Measurements from ENCODE around the gene PLEKHG5. TPM values are rescaled to one million over a fixed set of nuclear protein-coding genes. Genes with fewer than 3 reads are reported as not detected.
A peak's percentile ranks its signal among the peaks of the same experiment; 100 is the strongest.
"Not testable (repeated sequence)": the region's sequence is repeated elsewhere in the genome, so short reads cannot be mapped to it uniquely, and the experiment has no call there.

Gene PLEKHG5
- total RNA-seq, 4 donors from 2014 or later: 5.8 to 18.1 (median 12.0) TPM

DNA sequence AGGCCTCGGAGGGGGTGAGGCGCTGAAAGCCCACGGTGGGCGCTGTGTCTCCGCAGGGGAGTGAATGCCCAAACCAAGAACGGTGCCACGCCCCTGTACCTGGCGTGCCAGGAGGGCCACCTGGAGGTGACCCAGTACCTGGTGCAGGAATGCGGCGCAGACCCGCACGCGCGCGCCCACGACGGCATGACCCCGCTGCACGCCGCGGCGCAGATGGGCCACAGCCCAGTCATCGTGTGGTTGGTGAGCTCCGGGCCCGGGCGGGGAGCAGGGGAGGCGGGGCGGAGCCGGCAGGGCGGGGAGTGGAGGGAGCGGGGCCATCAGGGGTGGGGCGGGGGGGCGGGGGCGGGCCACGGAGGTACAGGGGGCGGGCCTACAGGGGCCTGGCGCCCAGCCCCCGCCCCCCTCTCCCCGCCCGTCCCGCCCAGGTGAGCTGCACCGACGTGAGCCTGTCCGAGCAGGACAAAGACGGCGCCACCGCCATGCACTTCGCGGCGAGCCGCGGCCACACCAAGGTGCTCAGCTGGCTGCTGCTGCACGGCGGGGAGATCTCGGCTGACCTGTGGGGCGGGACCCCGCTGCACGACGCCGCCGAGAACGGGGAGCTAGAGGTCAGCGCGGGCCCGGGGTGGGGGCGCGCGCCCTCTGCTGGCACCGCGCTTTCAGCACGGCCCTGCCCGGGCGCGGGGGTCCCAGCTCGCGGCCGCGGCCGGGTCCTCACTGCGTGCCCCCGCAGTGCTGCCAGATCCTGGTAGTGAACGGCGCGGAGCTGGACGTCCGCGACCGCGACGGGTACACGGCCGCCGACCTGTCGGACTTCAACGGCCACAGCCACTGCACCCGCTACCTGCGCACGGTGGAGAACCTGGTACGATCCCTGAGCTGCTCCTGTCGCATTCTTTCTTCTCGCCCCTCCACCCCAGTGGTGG is 51.0 kb downstream of the PLEKHG5 start:
- peak overlapping the region; percentile 6 to 45 (median 32) for H3K4me3 ChIP-seq
- 18% methylated on average over 29 of the region's 101 CpGs for WGBS
- DNase-seq (ENCODE audit: extremely low spot score): no peak
- TF ChIP-seq POLR2A (IDR thresholded peaks at IDR 0.05; ENCODE audit: low read depth): no peak
- TF ChIP-seq, protein P1, sequence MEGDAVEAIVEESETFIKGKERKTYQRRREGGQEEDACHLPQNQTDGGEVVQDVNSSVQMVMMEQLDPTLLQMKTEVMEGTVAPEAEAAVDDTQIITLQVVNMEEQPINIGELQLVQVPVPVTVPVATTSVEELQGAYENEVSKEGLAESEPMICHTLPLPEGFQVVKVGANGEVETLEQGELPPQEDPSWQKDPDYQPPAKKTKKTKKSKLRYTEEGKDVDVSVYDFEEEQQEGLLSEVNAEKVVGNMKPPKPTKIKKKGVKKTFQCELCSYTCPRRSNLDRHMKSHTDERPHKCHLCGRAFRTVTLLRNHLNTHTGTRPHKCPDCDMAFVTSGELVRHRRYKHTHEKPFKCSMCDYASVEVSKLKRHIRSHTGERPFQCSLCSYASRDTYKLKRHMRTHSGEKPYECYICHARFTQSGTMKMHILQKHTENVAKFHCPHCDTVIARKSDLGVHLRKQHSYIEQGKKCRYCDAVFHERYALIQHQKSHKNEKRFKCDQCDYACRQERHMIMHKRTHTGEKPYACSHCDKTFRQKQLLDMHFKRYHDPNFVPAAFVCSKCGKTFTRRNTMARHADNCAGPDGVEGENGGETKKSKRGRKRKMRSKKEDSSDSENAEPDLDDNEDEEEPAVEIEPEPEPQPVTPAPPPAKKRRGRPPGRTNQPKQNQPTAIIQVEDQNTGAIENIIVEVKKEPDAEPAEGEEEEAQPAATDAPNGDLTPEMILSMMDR (IDR thresholded peaks at IDR 0.05): peak in 1 of 3 experiments; percentile 38
- peaks cover 0 to 11% (median 10%) of the 10 kb centered on the region in 4 donors for H3K4me1 ChIP-seq
- peaks cover 0 to 92% (median 27%) of the 10 kb centered on the region in 4 donors for H3K27me3 ChIP-seq
- no peaks in the 10 kb centered on the region for H3K36me3 ChIP-seq
- intact Hi-C loops (cut with DNase I): no loop called here
- no peak overlapping the region for H3K27ac ChIP-seq (replicated peaks in 1 of 4)
- no peaks in the 10 kb centered on the region for H3K9me3 ChIP-seq

DNA sequence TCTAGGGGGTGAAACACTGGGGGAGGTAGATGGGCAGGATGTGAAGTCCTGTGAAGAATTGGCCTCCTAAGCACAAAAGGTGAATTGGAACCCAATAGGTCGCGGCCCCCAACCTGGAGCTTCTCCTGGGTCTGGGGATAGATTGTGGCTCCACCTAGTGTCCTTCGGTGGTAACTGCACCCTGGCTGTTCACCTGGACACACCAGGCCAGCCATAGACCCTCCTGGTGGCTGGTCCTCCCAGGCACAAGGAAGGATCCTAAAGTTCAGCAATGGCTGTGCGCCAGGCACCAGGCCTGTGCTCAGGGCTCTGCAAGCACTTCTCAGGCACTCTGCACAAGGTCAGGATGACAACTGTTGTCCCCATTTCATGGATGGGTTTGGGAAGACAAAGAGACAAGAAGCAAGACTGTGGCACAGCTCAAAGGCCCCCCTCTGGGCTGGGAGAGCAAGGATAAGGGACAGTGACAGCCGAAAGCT is 53.4 kb downstream of the PLEKHG5 start:
- no peak overlapping the region for H3K27ac ChIP-seq (replicated peaks in 1 of 4)
- 20% methylated on average over 1 of the region's 5 CpGs for WGBS
- no peaks in the 10 kb centered on the region for H3K9me3 ChIP-seq
- H3K27me3 ChIP-seq: peaks cover 0 to 72% (median 27%) of the 10 kb centered on the region in 4 donors
- H3K36me3 ChIP-seq: no peaks in the 10 kb centered on the region
- no peak overlapping the region for H3K4me3 ChIP-seq
- H3K4me1 ChIP-seq: peaks cover 0 to 11% (median 10%) of the 10 kb centered on the region in 4 donors
- intact Hi-C loops (cut with DNase I): no loop called here
- DNase-seq (ENCODE audit: extremely low spot score): no peak
- TF ChIP-seq POLR2A (IDR thresholded peaks at IDR 0.05; ENCODE audit: low read depth): no peak
- TF ChIP-seq, protein P1 (IDR thresholded peaks at IDR 0.05): peak; percentile 75 to 96 (median 84)

DNA sequence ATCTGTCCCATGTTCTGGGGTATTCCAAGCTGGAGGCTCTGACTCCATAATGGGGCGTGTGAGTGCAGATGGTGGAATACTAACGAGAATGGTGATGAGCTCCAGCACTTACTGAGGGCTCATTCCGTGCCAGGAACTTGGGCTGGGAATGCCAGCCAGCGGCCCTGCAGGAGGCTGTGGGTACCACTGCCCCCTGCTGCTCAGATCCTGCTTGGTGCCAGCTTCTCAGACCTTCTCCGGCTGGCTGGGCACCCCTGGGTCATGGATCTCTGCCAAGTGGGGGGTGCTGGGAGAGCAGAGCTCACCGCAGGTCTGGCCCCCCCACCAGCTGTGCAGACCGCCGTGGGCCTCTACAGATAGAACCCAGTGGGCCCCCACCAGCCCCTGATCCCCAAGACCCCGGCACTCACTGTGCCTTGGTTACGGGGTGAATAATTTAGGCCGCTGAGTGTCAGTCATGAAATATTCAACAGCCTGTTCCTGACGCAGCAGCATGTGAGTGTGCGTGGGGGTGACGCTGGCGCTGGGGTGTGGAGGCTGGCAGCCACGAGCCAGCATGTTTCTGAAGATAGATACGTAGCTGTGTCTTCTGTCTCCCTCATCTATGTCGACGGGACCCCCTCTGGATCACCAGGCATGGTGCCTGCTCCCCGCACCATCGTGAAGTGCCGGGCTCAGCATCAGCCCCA is 54.3 kb downstream of the PLEKHG5 start:
- H3K9me3 ChIP-seq; H3K36me3 ChIP-seq; H3K27ac ChIP-seq (replicated peaks in 1 of 4); DNase-seq (ENCODE audit: extremely low spot score); intact Hi-C loops (cut with DNase I); H3K4me3 ChIP-seq: not testable (repeated sequence)
- H3K27me3 ChIP-seq: peaks cover 0 to 65% (median 27%) of the 10 kb centered on the region in 4 donors
- 74% methylated on average over 12 of the region's 22 CpGs for whole genome bisulfite sequencing
- H3K4me1 ChIP-seq: peaks cover 0 to 11% (median 10%) of the 10 kb centered on the region in 4 donors

DNA sequence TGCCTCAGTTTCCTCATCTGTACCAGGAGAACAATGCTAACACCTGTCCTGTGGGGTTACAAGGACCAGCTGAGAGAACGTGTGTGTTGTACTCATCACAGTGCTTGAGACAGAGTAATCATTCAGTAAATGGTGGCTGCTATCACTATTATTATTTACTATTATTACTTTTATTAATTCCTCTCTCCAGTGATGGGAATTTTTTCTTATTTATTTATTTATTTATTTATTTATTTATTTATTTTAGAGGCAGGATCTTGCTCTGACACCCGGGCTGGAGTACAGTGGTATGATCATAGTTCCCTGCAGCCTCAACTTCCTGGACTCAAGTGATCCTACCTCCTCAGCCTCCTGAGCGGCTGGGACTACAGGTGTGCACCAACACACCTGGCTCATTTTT is 55.2 kb downstream of the PLEKHG5 start:
- H3K27ac ChIP-seq (replicated peaks in 1 of 4); H3K36me3 ChIP-seq; H3K4me3 ChIP-seq; H3K9me3 ChIP-seq; DNase-seq (ENCODE audit: extremely low spot score); intact Hi-C loops (cut with DNase I): not testable (repeated sequence)
- H3K27me3 ChIP-seq: peaks cover 0 to 62% (median 26%) of the 10 kb centered on the region in 4 donors
- 80% methylated on average over 3 of the region's 3 CpGs for WGBS
- peaks cover 0 to 11% (median 10%) of the 10 kb centered on the region in 4 donors for H3K4me1 ChIP-seq

DNA sequence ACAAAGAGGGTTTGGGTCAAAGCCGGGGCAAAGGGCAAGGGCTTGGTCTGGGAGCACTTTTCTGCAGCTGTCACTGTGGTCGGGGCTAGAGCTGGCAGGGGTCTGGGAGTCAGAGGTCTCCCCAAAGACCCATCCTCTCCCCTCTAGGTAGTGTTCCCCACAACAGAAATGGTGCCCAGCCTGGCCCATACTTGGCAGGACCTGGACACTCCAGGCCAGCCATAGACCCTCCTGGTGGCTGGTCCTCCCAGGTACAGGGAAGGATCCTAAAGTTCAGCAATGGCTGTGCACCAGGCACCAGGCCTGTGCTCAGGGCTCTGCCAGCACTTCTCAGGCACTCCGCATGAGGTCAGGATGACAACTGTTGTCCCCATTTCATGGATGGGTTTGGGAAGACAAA is 55.9 kb downstream of the PLEKHG5 start:
- Histone ChIP-seq H3K36me3 (no peaks in the 10 kb centered on the region), H3K9me3 (no peaks in the 10 kb centered on the region), H3K27ac (replicated peaks in 1 of 4) (no peak overlapping the region), H3K4me1 (peaks cover 0 to 7% (median 7%) of the 10 kb centered on the region in 4 donors), H3K4me3 (no peak overlapping the region), H3K27me3 (peaks cover 0 to 62% (median 20%) of the 10 kb centered on the region in 4 donors)
- intact Hi-C loops (cut with DNase I): no loop called here
- DNase-seq (ENCODE audit: extremely low spot score): no peak
- 68% methylated on average over 3 of the region's 3 CpGs for WGBS
- no peak for TF ChIP-seq POLR2A (IDR thresholded peaks at IDR 0.05; ENCODE audit: low read depth)
- TF ChIP-seq, protein P1 (IDR thresholded peaks at IDR 0.05): no peak
